Pulmonary artery endothelial cell (primary cell): Measurements from ENCODE around the gene WDR54. TPM values are rescaled to one million over a fixed set of nuclear protein-coding genes. Genes with fewer than 3 reads are reported as not detected.

Experiments
- total RNA-seq: library from RNA; depleted of rRNA; stranded (reverse); fragments of >200 nt; gene quantifications from 2 replicates; pipeline ENCODE4 v1.2.3, GENCODE V29; 2014

Gene WDR54
- total RNA-seq, 1 donor from 2014 or later: 59.7 TPM

Other genes starting within 250 kb of the WDR54 start
- 94.8 and 122 TPM in 2 replicates for gene MOB1A, start 242.9 kb upstream of the WDR54 start, total RNA-seq
- gene MTHFD2, start 223.1 kb upstream of the WDR54 start, total RNA-seq: 166 and 191 TPM in 2 replicates
- 0.04 TPM in 1 of 2 replicates, not detected in the other for gene SLC4A5, start 78.3 kb upstream of the WDR54 start, total RNA-seq
- 143 and 172 TPM in 2 replicates for gene DCTN1, start 41.4 kb upstream of the WDR54 start, total RNA-seq
- 0.13 and 0.28 TPM in 2 replicates for gene C2orf81, start 111 bp upstream of the WDR54 start, total RNA-seq
- gene RTKN, start 20.2 kb downstream of the WDR54 start, total RNA-seq: 6.1 and 8.8 TPM in 2 replicates
- 13.1 and 16.2 TPM in 2 replicates for gene INO80B, start 33.4 kb downstream of the WDR54 start, total RNA-seq
- gene WBP1, start 36.7 kb downstream of the WDR54 start, total RNA-seq: 26.7 and 33.4 TPM in 2 replicates
- gene MOGS, start 43.7 kb downstream of the WDR54 start, total RNA-seq: 75.1 and 82.4 TPM in 2 replicates
- gene MRPL53, start 51.0 kb downstream of the WDR54 start, total RNA-seq: 28.6 and 45.8 TPM in 2 replicates
- gene CCDC142, start 61.3 kb downstream of the WDR54 start, total RNA-seq: 14.4 and 21.1 TPM in 2 replicates
- gene TTC31, start 61.4 kb downstream of the WDR54 start, total RNA-seq: 7.3 and 10.1 TPM in 2 replicates
- 2.4 and 4.2 TPM in 2 replicates for gene LBX2, start 77.9 kb downstream of the WDR54 start, total RNA-seq
- gene PCGF1, start 86.0 kb downstream of the WDR54 start, total RNA-seq: 15.0 and 18.2 TPM in 2 replicates
- not detected in 2 replicates for gene TLX2, start 92.7 kb downstream of the WDR54 start, total RNA-seq
- not detected in 2 replicates for gene DQX1, start 104.5 kb downstream of the WDR54 start, total RNA-seq
- gene AUP1, start 108.0 kb downstream of the WDR54 start, total RNA-seq: 95.4 and 124 TPM in 2 replicates
- 52.5 and 59.9 TPM in 2 replicates for gene HTRA2, start 108.2 kb downstream of the WDR54 start, total RNA-seq
- gene LOXL3, start 132.2 kb downstream of the WDR54 start, total RNA-seq: 1.2 and 1.8 TPM in 2 replicates
- gene DOK1, start 133.0 kb downstream of the WDR54 start, total RNA-seq: 15.7 and 20.9 TPM in 2 replicates
- gene M1AP, start 226.6 kb downstream of the WDR54 start, total RNA-seq: not detected in 2 replicates
- 5.5 and 6.4 TPM in 2 replicates for gene SEMA4F, start 232.5 kb downstream of the WDR54 start, total RNA-seq